ENCODE measurements around the gene MS4A2. TPM values are rescaled to one million over a fixed set of nuclear protein-coding genes. Genes with fewer than 3 reads are reported as not detected.

MS4A2 gene
- total RNA-seq, 1 experiment from 2014 or later = not detected

DNA sequence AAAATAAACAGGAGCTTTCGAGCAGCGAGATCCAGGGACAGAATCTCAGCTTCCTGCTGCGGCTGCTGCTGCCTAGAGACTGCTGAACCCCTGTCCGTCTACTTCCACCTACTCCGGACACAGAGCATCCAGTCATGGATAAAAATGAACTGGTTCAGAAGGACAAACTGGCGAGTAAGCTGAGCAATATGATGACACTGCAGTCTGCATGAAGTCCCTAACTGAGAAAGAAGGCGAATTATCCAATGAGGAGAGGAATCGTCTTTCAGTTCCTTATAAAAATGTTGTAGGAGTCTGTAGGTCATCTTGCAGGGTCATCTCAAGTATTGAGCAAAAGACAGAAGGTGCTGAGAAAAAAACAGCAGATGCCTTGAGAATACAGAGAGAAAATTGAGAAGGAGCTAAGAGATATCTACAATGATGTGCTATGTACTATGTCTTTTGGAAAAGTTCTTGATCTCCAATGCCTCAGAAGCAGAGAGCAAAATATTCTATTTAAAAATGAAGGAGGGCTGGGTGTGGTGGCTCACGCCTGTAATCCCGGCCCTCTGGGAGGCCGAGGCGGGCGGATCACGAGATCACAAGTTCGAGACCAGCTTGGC is 11.1 kb upstream of the MS4A2 start:
- ChIA-PET POLR2A (ENCODE audit: unreplicated experiment) (no interaction called here), CTCF (no interaction called here)
- no peak overlapping the region for H2AFZ ChIP-seq
- no peak overlapping the region for H3K4me2 ChIP-seq
- TF ChIP-seq, protein P1, sequence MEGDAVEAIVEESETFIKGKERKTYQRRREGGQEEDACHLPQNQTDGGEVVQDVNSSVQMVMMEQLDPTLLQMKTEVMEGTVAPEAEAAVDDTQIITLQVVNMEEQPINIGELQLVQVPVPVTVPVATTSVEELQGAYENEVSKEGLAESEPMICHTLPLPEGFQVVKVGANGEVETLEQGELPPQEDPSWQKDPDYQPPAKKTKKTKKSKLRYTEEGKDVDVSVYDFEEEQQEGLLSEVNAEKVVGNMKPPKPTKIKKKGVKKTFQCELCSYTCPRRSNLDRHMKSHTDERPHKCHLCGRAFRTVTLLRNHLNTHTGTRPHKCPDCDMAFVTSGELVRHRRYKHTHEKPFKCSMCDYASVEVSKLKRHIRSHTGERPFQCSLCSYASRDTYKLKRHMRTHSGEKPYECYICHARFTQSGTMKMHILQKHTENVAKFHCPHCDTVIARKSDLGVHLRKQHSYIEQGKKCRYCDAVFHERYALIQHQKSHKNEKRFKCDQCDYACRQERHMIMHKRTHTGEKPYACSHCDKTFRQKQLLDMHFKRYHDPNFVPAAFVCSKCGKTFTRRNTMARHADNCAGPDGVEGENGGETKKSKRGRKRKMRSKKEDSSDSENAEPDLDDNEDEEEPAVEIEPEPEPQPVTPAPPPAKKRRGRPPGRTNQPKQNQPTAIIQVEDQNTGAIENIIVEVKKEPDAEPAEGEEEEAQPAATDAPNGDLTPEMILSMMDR (conservative IDR thresholded peaks at IDR 0.05) = no peak
- no peak for TF ChIP-seq EZH2 (IDR thresholded peaks at IDR 0.05; ENCODE audit: low read depth)
- H3K9me2 ChIP-seq (ENCODE audit: insufficient read depth) = no peaks in the 10 kb centered on the region
- BruUV-seq (replicated peaks) = no TSS peak
- no peaks in the 10 kb centered on the region for H3F3A ChIP-seq (ENCODE audit: insufficient read depth, low read depth)
- no peaks in the 10 kb centered on the region for H3K9me3 ChIP-seq (ENCODE audit: insufficient read depth, low read depth)
- no peaks in the 10 kb centered on the region for H3K79me2 ChIP-seq (ENCODE audit: low read depth)
- no peaks in the 10 kb centered on the region for H3K36me3 ChIP-seq (ENCODE audit: low read depth)
- no peak overlapping the region for H3K4me3 ChIP-seq
- no peak overlapping the region for H3K27ac ChIP-seq
- peaks cover 20% of the 10 kb centered on the region for H3K27me3 ChIP-seq (ENCODE audit: insufficient read depth, low read depth)
- H4K20me1 ChIP-seq (ENCODE audit: insufficient read depth) = no peaks in the 10 kb centered on the region
- no peaks in the 10 kb centered on the region for H3K4me1 ChIP-seq (replicated peaks; ENCODE audit: insufficient read depth)
- DNase-seq = no peak
- intact Hi-C loops (cut with micrococcal nuclease; ENCODE audit: unreplicated experiment) = no loop called here

DNA sequence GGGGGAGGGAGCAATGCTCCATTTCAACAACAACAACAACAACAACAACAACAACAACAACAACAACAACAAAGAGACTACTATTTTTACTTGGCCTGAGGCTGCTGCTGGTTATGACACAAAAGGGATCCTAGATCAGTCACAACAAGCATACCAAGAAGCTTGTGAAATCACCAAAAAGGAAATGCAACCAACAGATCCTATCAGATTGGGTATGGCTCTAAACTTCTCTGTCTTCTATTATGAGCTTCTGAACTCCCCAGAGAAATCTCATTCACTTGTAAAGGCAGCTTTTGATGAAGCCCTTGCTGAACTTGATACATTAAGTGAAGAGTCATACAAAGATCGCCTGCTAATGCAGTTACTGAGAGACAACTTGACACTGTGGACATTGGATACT is 10.5 kb upstream of the MS4A2 start:
- DNase-seq = no peak
- CTCF ChIA-PET = no interaction called here
- H3K27me3 ChIP-seq (ENCODE audit: insufficient read depth, low read depth) = peaks cover 20% of the 10 kb centered on the region
- no TSS peak for BruUV-seq (replicated peaks)
- H4K20me1 ChIP-seq (ENCODE audit: insufficient read depth) = no peaks in the 10 kb centered on the region
- H3K4me1 ChIP-seq (replicated peaks; ENCODE audit: insufficient read depth) = no peaks in the 10 kb centered on the region
- intact Hi-C loops (cut with micrococcal nuclease; ENCODE audit: unreplicated experiment) = no loop called here
- H3K4me2 ChIP-seq = no peak overlapping the region
- no peaks in the 10 kb centered on the region for H3K9me2 ChIP-seq (ENCODE audit: insufficient read depth)
- H3F3A ChIP-seq (ENCODE audit: insufficient read depth, low read depth) = no peaks in the 10 kb centered on the region
- no peaks in the 10 kb centered on the region for H3K9me3 ChIP-seq (ENCODE audit: insufficient read depth, low read depth)
- no peak overlapping the region for H3K27ac ChIP-seq
- H2AFZ ChIP-seq = no peak overlapping the region
- H3K36me3 ChIP-seq (ENCODE audit: low read depth) = no peaks in the 10 kb centered on the region
- H3K79me2 ChIP-seq (ENCODE audit: low read depth) = no peaks in the 10 kb centered on the region
- POLR2A ChIA-PET (ENCODE audit: unreplicated experiment) = interaction anchor here (0.6 kb wide), 1 partner anchor 17 kb away, joined by 3 read pairs; no protein-coding TSS in a partner anchor
- H3K4me3 ChIP-seq = no peak overlapping the region
- TF ChIP-seq, protein P1 (conservative IDR thresholded peaks at IDR 0.05) = no peak
- no peak for TF ChIP-seq EZH2 (IDR thresholded peaks at IDR 0.05; ENCODE audit: low read depth)

DNA sequence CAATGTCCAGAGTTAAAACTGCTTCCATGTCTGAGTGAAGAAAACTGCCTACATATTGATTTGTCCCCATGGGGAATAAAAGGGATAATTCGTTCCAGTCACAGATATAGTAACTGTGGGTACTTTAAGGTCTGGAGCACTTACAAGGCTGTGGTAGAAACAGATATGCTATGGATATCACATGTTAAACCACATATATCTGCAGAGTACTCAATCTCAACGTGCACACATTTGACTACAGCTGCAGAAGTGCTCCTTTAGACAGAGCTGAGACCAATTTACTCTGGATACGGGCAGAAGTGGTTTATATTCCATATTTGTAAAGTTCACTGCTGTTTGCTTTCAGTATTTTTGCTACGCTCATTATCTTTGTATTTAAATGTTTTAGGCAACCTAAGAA is 9.7 kb upstream of the MS4A2 start:
- H3F3A ChIP-seq (ENCODE audit: insufficient read depth, low read depth) = no peaks in the 10 kb centered on the region
- no peak overlapping the region for H2AFZ ChIP-seq
- no peaks in the 10 kb centered on the region for H3K79me2 ChIP-seq (ENCODE audit: low read depth)
- H3K4me3 ChIP-seq = no peak overlapping the region
- H4K20me1 ChIP-seq (ENCODE audit: insufficient read depth) = no peaks in the 10 kb centered on the region
- no peaks in the 10 kb centered on the region for H3K9me3 ChIP-seq (ENCODE audit: insufficient read depth, low read depth)
- no peaks in the 10 kb centered on the region for H3K4me1 ChIP-seq (replicated peaks; ENCODE audit: insufficient read depth)
- CTCF ChIA-PET = no interaction called here
- H3K27ac ChIP-seq = no peak overlapping the region
- POLR2A ChIA-PET (ENCODE audit: unreplicated experiment) = no interaction called here
- BruUV-seq (replicated peaks) = no TSS peak
- intact Hi-C loops (cut with micrococcal nuclease; ENCODE audit: unreplicated experiment) = no loop called here
- H3K36me3 ChIP-seq (ENCODE audit: low read depth) = no peaks in the 10 kb centered on the region
- no peaks in the 10 kb centered on the region for H3K9me2 ChIP-seq (ENCODE audit: insufficient read depth)
- DNase-seq = no peak
- peaks cover 20% of the 10 kb centered on the region for H3K27me3 ChIP-seq (ENCODE audit: insufficient read depth, low read depth)
- TF ChIP-seq, protein P1 (conservative IDR thresholded peaks at IDR 0.05) = no peak
- TF ChIP-seq EZH2 (IDR thresholded peaks at IDR 0.05; ENCODE audit: low read depth) = no peak
- H3K4me2 ChIP-seq = no peak overlapping the region
